ENCODE measurements around the gene SAMD3. TPM values are rescaled to one million over a fixed set of nuclear protein-coding genes. Genes with fewer than 3 reads are reported as not detected.
"Not testable (repeated sequence)": the region's sequence is repeated elsewhere in the genome, so short reads cannot be mapped to it uniquely, and the experiment has no call there.

SAMD3 gene
- total RNA-seq, 1 donor from 2014 or later: 0.19 TPM

GRCh38 chr6:130150906-130151305 is 71.8 kb downstream of the SAMD3 start:
- ATAC-seq (ENCODE audit: poor library complexity) (no peak), DNase-seq (no peak)
- intact Hi-C loops (cut with DNase I): no loop called here

DNA sequence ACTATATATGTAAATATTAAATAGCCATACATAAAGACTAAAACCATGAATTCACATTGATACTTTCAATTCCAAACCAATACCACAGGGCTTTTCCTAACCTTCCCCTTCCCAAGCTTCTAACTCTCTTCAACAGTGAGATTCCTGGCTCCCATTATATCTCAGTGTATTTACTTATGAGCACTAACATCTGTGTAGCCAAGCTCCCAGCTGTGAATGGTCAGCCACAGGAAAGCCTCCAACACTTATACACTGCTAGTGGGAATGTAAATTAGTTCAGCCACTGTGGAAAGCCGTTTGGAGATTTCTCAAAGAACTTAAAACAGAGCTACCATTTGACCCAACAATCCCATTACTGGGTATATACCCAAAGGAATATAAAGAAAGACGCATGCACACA is 73.7 kb downstream of the SAMD3 start:
- ATAC-seq (ENCODE audit: poor library complexity); intact Hi-C loops (cut with DNase I); DNase-seq: not testable (repeated sequence)

GRCh38 chr6:130148181-130148580 is 74.6 kb downstream of the SAMD3 start:
- intact Hi-C loops (cut with DNase I): no loop called here
- ATAC-seq (ENCODE audit: poor library complexity): no peak
- no peak for DNase-seq

DNA sequence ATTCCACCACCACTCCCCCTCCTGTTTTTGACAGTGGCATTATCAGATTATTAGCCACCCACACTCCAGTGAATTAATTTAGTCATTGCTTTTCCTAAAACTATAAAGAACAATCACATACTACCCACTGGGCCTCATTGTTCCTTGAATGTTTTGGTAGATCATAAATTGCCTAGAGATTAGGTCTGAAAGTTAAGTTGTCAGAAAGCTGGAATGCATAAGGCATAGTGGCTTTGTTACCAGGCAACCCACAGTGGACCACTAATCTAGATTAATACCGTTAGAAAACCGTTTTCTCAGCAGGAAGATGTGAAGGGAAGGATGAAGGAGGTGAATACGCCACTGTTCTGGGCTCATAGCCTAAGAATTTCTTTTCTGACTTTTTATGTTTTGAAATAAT is 75.6 kb downstream of the SAMD3 start:
- ATAC-seq (ENCODE audit: poor library complexity): no peak
- intact Hi-C loops (cut with DNase I): no loop called here
- DNase-seq: no peak

- DNase-seq: no peak
- ATAC-seq (ENCODE audit: poor library complexity): no peak
- intact Hi-C loops (cut with DNase I): no loop called here
Observed at GRCh38 chr6:130143709-130144108, 79.0 kb downstream of the SAMD3 start.

DNA sequence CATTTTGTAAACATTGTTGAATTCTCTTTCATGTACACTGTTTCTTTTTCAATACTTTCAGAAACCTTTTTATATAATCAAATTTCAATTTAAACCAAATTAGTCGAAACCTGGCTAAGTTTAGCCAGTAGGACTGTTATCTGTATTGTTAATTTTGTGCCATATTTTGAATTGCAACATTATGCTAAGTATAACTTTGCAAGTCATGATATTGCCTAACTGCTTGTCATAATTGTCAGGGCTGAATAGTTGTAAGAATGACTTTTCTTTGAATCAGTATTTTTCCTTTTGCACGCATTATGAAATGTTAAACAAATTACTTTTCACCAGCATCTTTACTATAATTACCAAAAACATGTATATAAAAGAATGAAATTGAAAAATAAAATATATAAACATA is 82.7 kb downstream of the SAMD3 start:
- no peak for ATAC-seq (ENCODE audit: poor library complexity)
- intact Hi-C loops (cut with DNase I): no loop called here

DNA sequence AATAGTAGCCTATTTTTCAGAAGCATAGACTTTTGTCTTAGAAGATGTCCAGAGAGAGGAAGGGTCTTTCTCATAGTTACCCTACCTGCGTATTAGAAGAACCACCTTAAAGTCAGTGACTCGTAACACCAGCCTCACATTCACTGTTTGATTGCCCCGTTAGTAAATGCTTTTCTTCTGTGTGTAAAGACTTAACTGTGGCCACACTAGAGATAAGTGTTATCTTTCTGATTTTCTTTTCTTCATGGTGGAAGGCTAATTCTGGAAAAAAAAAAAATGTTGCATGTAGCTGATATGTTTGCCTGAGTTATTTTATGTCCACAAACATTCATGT is 83.9 kb downstream of the SAMD3 start:
- DNase-seq (no peak), ATAC-seq (ENCODE audit: poor library complexity) (no peak)
- intact Hi-C loops (cut with DNase I): no loop called here

More for the DNA sequence above, 82.7 kb downstream of the SAMD3 start:
- no peak for DNase-seq

- DNase-seq (no peak), ATAC-seq (ENCODE audit: poor library complexity) (no peak)
- intact Hi-C loops (cut with DNase I): no loop called here
Observed at GRCh38 chr6:130138116-130138908, 84.4 kb downstream of the SAMD3 start.

DNA sequence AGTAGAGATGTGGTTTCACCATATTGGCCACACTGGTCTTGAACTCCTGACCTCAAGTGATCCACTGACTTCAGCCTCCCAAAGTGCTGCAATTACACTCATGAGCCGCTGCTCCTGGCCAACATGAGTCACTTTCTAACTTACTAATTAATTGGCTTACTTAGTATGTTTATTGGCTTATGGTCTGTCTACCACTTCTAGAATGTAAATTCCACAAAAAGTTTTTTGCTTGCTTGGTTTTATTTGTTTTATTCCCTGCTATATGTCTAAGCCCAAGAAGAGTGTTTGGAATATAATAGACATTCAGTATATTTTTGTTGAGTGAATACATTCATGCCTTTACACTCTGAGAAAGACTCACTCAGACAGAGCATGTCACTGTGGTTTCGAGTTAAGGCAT is 86.0 kb downstream of the SAMD3 start:
- intact Hi-C loops (cut with DNase I): no loop called here
- ATAC-seq (ENCODE audit: poor library complexity): no peak
- DNase-seq: no peak

GRCh38 chr6:130134582-130134981 is 88.2 kb downstream of the SAMD3 start:
- intact Hi-C loops (cut with DNase I): no loop called here
- ATAC-seq (ENCODE audit: poor library complexity): no peak
- DNase-seq: no peak

- DNase-seq (no peak), ATAC-seq (ENCODE audit: poor library complexity) (peak; percentile 15)
- intact Hi-C loops (cut with DNase I): no loop called here
Observed at GRCh38 chr6:130132286-130132701, 90.5 kb downstream of the SAMD3 start.

DNA sequence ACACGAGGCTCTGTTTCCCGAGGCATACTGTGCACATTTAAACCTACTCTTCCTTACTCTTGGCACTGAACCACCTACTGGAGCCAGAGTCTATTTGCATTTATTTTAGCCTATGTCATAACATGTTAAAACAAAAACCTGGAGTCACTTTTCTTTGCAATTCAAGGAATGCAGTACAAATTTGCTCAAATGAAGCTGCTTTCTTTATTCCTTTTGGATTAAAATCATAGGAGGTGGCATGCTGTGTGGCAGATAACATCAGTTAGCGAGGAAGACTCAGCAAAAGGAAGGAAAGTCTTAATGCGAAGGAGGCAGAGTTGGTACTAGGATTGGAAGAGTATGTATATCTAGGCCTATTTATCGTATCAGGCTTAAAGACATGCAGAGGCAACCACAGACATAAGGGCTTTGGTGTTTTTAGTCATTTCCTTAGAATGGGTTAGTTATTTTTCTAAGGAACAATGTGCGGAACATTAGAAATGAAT is 92.9 kb downstream of the SAMD3 start:
- intact Hi-C loops (cut with DNase I): no loop called here
- DNase-seq (no peak), ATAC-seq (ENCODE audit: poor library complexity) (no peak)

DNA sequence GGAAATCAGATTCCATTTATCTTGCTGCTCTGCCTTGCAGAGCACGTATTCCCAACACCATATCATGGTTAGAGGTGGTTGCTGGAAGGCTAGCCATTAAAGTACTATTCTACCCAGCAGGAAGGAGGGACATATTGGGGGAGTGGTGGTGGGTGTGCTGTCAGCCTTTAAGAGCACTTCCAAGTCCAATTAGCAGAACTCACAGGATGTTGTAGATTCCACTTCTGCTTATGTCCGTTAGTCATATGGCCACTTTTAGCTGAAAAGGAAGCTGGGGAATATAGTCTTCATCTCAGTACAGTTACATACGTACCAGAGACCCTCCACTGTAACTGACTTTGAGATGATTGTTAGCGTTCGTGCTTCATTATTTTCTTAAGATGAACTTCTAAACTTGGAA is 94.4 kb downstream of the SAMD3 start:
- DNase-seq (no peak), ATAC-seq (ENCODE audit: poor library complexity) (no peak)
- intact Hi-C loops (cut with DNase I): no loop called here

DNA sequence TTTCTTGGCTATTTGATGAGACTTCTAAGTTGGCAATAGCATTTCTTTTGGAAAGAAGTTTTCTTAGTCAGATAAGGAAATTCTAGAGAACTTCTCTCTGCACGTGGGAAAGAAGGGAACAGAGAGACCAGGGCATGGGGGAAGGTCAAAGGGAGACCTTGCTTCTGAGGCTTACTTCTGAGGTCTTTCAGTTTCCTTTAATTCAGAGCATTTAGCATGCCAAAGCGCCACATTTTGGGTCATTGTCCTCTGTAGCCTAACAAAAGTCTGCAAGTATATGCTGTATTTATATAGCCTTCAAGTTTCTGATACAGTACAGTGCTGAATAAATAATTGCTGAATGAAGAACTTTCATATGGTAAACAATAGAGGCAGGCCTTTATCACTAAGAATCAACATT is 95.6 kb downstream of the SAMD3 start:
- intact Hi-C loops (cut with DNase I): no loop called here
- no peak for DNase-seq
- ATAC-seq (ENCODE audit: poor library complexity): no peak

- intact Hi-C loops (cut with DNase I): no loop called here
- DNase-seq (no peak), ATAC-seq (ENCODE audit: poor library complexity) (no peak)
Observed at GRCh38 chr6:130122243-130122642, 100.5 kb downstream of the SAMD3 start.

- intact Hi-C loops (cut with DNase I): no loop called here
- DNase-seq (no peak), ATAC-seq (ENCODE audit: poor library complexity) (no peak)
Observed at GRCh38 chr6:130120731-130121130, 102.0 kb downstream of the SAMD3 start.

DNA sequence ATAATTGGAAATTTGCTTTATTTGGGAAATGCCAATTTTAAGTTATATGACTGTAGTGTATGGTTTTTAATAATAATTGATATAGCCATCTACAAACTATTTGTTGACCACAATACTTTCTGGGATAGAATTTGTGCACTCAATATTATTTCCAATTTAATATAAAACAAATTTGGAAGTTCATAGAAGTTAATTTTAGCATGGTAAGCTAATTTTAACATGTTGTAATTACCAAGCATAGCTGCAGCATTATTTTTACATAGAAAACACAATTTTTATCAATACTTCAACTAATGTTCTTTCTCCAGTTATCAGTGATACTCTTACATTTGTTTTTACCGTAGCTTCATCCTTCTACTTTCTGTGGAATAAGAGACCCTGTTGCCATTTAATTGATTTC is 103.5 kb downstream of the SAMD3 start:
- intact Hi-C loops (cut with DNase I): no loop called here
- ATAC-seq (ENCODE audit: poor library complexity): no peak
- no peak for DNase-seq

DNA sequence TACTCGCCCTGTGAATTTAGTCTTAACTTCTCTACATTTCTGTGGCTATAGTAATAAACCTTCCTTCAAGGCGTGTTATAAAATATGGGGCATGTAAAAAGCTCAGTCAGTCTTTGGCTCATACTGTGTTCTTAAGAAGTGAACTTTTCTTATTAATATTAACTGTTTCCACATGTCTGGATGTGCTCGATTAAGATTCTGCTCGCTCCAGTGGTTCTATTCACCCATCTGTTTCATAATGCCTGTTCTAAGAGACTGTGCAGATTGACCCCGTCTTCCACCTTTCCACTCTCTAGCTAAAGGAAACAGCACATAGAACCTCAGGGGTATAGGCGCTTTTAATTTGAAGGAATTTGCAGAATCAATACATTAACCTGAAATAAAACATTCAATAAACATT is 104.5 kb downstream of the SAMD3 start:
- intact Hi-C loops (cut with DNase I): no loop called here
- DNase-seq: no peak
- ATAC-seq (ENCODE audit: poor library complexity): no peak

- intact Hi-C loops (cut with DNase I); ATAC-seq (ENCODE audit: poor library complexity); DNase-seq: not testable (repeated sequence)
Observed at GRCh38 chr6:130117187-130117701, 105.5 kb downstream of the SAMD3 start.

DNA sequence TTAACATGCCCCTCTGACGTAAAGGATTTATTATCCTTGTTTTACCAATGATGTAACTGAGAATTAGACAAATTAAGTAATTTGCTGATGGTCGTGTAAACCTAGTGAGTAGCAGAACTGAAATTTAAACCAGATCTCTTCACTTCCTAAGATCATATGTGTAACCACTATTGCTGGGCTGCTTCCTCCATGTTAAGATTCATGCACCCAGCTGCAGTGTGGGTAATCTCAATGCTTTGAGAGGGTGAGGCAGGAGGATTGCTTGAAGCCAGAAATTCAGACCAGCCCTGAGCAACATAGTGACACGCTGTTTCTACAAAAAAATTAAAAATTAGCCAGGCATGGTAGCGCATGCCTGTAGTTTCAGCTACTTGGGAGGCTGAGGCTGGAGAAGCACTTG is 106.5 kb downstream of the SAMD3 start:
- DNase-seq (no peak), ATAC-seq (ENCODE audit: poor library complexity) (no peak)
- intact Hi-C loops (cut with DNase I): no loop called here

DNA sequence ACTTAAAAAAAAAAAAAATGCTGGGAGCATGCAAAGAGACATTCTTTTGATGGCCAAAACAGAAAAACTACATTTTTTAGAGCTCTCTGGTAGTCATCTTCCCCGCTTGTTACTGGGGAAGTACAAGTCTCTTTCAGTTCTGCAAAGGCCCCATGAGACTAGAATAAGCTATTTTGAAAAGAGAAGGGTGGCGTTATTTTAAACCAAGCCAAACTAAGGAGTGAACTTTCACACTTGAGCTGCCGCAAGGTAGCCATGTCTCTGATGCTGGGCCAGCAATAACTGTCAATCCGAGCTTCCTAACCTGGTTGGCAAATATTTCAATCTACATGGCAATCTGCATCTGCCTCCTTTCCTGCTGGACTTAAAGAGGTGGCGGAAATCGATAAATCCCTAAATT is 107.7 kb downstream of the SAMD3 start:
- intact Hi-C loops (cut with DNase I): no loop called here
- no peak for ATAC-seq (ENCODE audit: poor library complexity)
- DNase-seq: no peak

All from Right ventricle myocardium superior (tissue), 1 donor.